ENCODE measurements around the gene VGLL4.

Gene VGLL4

GRCh38 chr3:11551036-11551435 lies 92.7 kb downstream of the VGLL4 start:
- DNase-seq (ENCODE audit: low read depth in 2 of 2) = no peak

- DNase-seq (ENCODE audit: low read depth in 2 of 2) = no peak
Measured at GRCh38 chr3:11549580-11550140, 94.1 kb downstream of the VGLL4 start.

- no peak for DNase-seq (ENCODE audit: low read depth in 2 of 2)
Measured at GRCh38 chr3:11548721-11549131, 95.0 kb downstream of the VGLL4 start.

- DNase-seq (ENCODE audit: low read depth in 2 of 2) = no peak
Measured at GRCh38 chr3:11547498-11547897, 96.2 kb downstream of the VGLL4 start.

- no peak for DNase-seq (ENCODE audit: low read depth in 2 of 2)
Measured at GRCh38 chr3:11546657-11547302, 96.9 kb downstream of the VGLL4 start.

- no peak for DNase-seq (ENCODE audit: low read depth in 2 of 2)
Measured at GRCh38 chr3:11545186-11545851, 98.4 kb downstream of the VGLL4 start.

GRCh38 chr3:11544412-11545181 lies 99.1 kb downstream of the VGLL4 start:
- no peak for DNase-seq (ENCODE audit: low read depth in 2 of 2)

GRCh38 chr3:11543948-11544387 lies 99.7 kb downstream of the VGLL4 start:
- DNase-seq (ENCODE audit: low read depth in 2 of 2) = no peak

GRCh38 chr3:11543141-11543947 lies 100.4 kb downstream of the VGLL4 start:
- no peak for DNase-seq (ENCODE audit: low read depth in 2 of 2)

GRCh38 chr3:11542551-11542950 lies 101.2 kb downstream of the VGLL4 start:
- DNase-seq (ENCODE audit: low read depth in 2 of 2) = no peak

- no peak for DNase-seq (ENCODE audit: low read depth in 2 of 2)
Measured at GRCh38 chr3:11541321-11542303, 102.1 kb downstream of the VGLL4 start.

- no peak for DNase-seq (ENCODE audit: low read depth in 2 of 2)
Measured at GRCh38 chr3:11539677-11540076, 104.0 kb downstream of the VGLL4 start.

GRCh38 chr3:11539218-11539617 lies 104.5 kb downstream of the VGLL4 start:
- no peak for DNase-seq (ENCODE audit: low read depth in 2 of 2)

- no peak for DNase-seq (ENCODE audit: low read depth in 2 of 2)
Measured at GRCh38 chr3:11538581-11538980, 105.1 kb downstream of the VGLL4 start.

GRCh38 chr3:11536936-11537612 lies 106.6 kb downstream of the VGLL4 start:
- no peak for DNase-seq (ENCODE audit: low read depth in 2 of 2)

GRCh38 chr3:11536132-11536935 lies 107.4 kb downstream of the VGLL4 start:
- DNase-seq (ENCODE audit: low read depth in 2 of 2) = no peak

GRCh38 chr3:11535243-11535960 lies 108.3 kb downstream of the VGLL4 start:
- DNase-seq (ENCODE audit: low read depth in 2 of 2) = no peak

- no peak for DNase-seq (ENCODE audit: low read depth in 2 of 2)
Measured at GRCh38 chr3:11534793-11535101, 109.0 kb downstream of the VGLL4 start.
